A673 (cell line): ENCODE results near the gene GPR155. TPM values are rescaled to one million over a fixed set of nuclear protein-coding genes. Genes with fewer than 3 reads are reported as not detected.

ENCODE experiments used
- BruUV-seq: library from RNA; stranded (reverse); fragments of 400-500 nt; replicated peaks from 2 replicates; lab custom pipeline; 2021; lab: Mats Ljungman, UMichigan
- CTCF ChIA-PET: fragments of 300-600 bp; sonication (Branson Sonifier 250); formaldehyde crosslinking; loops from one replicate; lab custom pipeline; 2022; ENCODE audit warnings: antibody characterized with exemption; lab: Charles Lee
- POLR2A ChIA-PET: fragments of 300-600 bp; sonication (Branson Sonifier 250); formaldehyde crosslinking; loops from one replicate; lab custom pipeline; 2022; ENCODE audit warnings: antibody characterized with exemption; ENCODE audit not compliant: low non-redundant PET; lab: Charles Lee
- DNase-seq: peaks from one replicate; pipeline ENCODE4 v3.0.0-alpha.2; 2015; ENCODE audit warnings: low spot score
- H3K27ac ChIP-seq: fragments of 200-600 bp; sonication (generic); 2 replicates; pipeline ENCODE4 v1.5.1; 2016; ENCODE audit warnings: mixed run types, low read depth, mild to moderate bottlenecking, mixed read lengths, antibody characterized with exemption, low read length; ENCODE audit not compliant: poor library complexity, severe bottlenecking
- H3K27me3 ChIP-seq: fragments of 200-600 bp; sonication (generic); replicated peaks from 2 replicates; pipeline ENCODE4 v1.6.1; 2017; ENCODE audit warnings: mixed run types, low read depth, mild to moderate bottlenecking, mixed read lengths, antibody characterized with exemption, low read length; ENCODE audit not compliant: insufficient read depth, poor library complexity
- H3K36me3 ChIP-seq: fragments of 200-600 bp; sonication (generic); 2 replicates; pipeline ENCODE4 v1.6.1; 2016; ENCODE audit warnings: mixed run types, mild to moderate bottlenecking, mixed read lengths, antibody characterized with exemption, low read length; ENCODE audit not compliant: insufficient read depth, poor library complexity, severe bottlenecking
- H3K4me1 ChIP-seq: fragments of 200-600 bp; sonication (generic); 2 replicates; pipeline ENCODE4 v1.6.1; 2017; ENCODE audit warnings: mixed run types, mild to moderate bottlenecking, mixed read lengths, antibody characterized with exemption, low read length; ENCODE audit not compliant: insufficient read depth, poor library complexity, severe bottlenecking
- H3K4me3 ChIP-seq: fragments of 200-600 bp; sonication (generic); 2 replicates; pipeline ENCODE4 v1.5.1; 2016; ENCODE audit warnings: low read depth, mixed run types, mild to moderate bottlenecking, mixed read lengths, low read length; ENCODE audit not compliant: poor library complexity, severe bottlenecking
- H3K9me3 ChIP-seq: fragments of 200-600 bp; sonication (generic); 2 replicates; pipeline ENCODE4 v1.6.1; 2016; ENCODE audit warnings: mixed run types, low read depth, mild to moderate bottlenecking, mixed read lengths, antibody characterized with exemption, low read length; ENCODE audit not compliant: poor library complexity, severe bottlenecking
- CTCF ChIP-seq: fragments of 300-800, 200-600 bp; sonication (generic); conservative IDR thresholded peaks from 2 replicates; pipeline ENCODE4 v1.5.1; 2017; ENCODE audit warnings: low read depth, mild to moderate bottlenecking, antibody characterized with exemption, low read length, moderate library complexity, mixed read lengths
- EZH2 ChIP-seq: fragments of 200-600 bp; sonication (generic); IDR thresholded peaks from 2 replicates; pipeline ENCODE4 v1.6.1; 2017; ENCODE audit warnings: borderline replicate concordance, low read depth, mild to moderate bottlenecking, mixed read lengths, antibody characterized with exemption, low read length; ENCODE audit not compliant: poor library complexity, severe bottlenecking
- intact Hi-C: fragments of 100-400 bp; cut with micrococcal nuclease; formaldehyde crosslinking; loops from one replicate; pipeline ENCODE4 v1.10.0; 2022; ENCODE audit not compliant: unreplicated experiment
- total RNA-seq: library from RNA; stranded (reverse); gene quantifications from 2 replicates; pipeline ENCODE4 v1.2.3, GENCODE V29; 2021

Gene GPR155
- total RNA-seq, 1 experiment from 2014 or later = not detected

- H3K4me3 ChIP-seq = no peak overlapping the region
- TF ChIP-seq EZH2 (no peak), CTCF (no peak)
- BruUV-seq = no TSS peak
- H3K9me3 ChIP-seq = no peaks in the 10 kb centered on the region
- intact Hi-C loops = no loop called here
- ChIA-PET CTCF (no interaction called here), POLR2A (interaction anchor here (0.7 kb wide), 1 partner anchor 84 kb away, joined by 10 read pairs; no protein-coding TSS in a partner anchor)
- no peak for DNase-seq
- H3K36me3 ChIP-seq = no peaks in the 10 kb centered on the region
- no peaks in the 10 kb centered on the region for H3K27me3 ChIP-seq
- H3K27ac ChIP-seq = no peak overlapping the region
- H3K4me1 ChIP-seq = no peaks in the 10 kb centered on the region
These were observed 40.3 kb downstream of the GPR155 start for GRCh38 chr2:174446531-174446930.

GRCh38 chr2:174445248-174445647 lies 41.6 kb downstream of the GPR155 start:
- no peak overlapping the region for H3K27ac ChIP-seq
- ChIA-PET POLR2A (no interaction called here), CTCF (no interaction called here)
- no peaks in the 10 kb centered on the region for H3K4me1 ChIP-seq
- DNase-seq = no peak
- no TSS peak for BruUV-seq
- H3K4me3 ChIP-seq = no peak overlapping the region
- TF ChIP-seq EZH2 (no peak), CTCF (no peak)
- H3K9me3 ChIP-seq = no peaks in the 10 kb centered on the region
- no peaks in the 10 kb centered on the region for H3K27me3 ChIP-seq
- no peaks in the 10 kb centered on the region for H3K36me3 ChIP-seq
- intact Hi-C loops = no loop called here

GRCh38 chr2:174444761-174445160 lies 42.1 kb downstream of the GPR155 start:
- Histone ChIP-seq H3K9me3 (no peaks in the 10 kb centered on the region), H3K4me3 (no peak overlapping the region), H3K27me3 (no peaks in the 10 kb centered on the region), H3K27ac (no peak overlapping the region), H3K4me1 (no peaks in the 10 kb centered on the region), H3K36me3 (no peaks in the 10 kb centered on the region)
- TF ChIP-seq CTCF = no peak
- TF ChIP-seq EZH2 = no peak
- intact Hi-C loops = no loop called here
- ChIA-PET POLR2A (no interaction called here), CTCF (no interaction called here)
- BruUV-seq = no TSS peak
- no peak for DNase-seq
